ENCODE data around the gene TRMO.

DNA sequence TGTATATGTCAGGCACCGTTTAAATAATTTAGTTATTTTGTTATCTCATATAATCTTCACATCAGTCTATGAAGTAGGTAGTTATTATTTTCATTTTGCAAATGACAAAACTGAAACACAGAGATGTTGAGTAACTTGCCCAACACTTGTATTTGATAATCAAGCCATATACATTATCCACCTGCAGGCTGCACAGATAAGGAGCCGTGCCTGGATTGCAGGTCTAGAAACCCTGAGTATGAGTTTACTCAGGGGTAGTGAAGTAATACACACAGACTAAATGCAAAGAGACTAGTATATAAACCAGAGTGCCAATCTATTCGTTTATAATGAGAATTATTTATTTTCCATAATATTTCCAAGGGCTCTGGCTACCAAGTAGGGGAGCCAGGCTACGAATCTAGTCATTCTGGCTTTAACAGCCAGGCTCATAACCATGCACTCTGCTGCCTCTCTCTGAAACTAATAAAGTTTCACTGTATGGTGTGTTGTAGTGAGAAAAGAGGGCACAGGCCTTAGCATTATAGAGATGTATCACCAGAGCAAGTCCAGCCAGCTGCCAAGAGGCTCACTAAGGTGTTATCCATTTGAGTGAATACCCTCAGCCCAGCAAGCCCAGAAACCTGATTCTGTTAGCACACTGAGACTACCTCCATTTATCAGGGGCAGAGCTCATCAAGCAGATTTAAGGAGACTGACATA is 11.1 kb upstream of the TRMO start:
- TF ChIP-seq EZH2 (IDR thresholded peaks at IDR 0.05; ENCODE audit: insufficient read depth, poor library complexity, severe bottlenecking) (no peak), EZH2phosphoT487 (IDR thresholded peaks at IDR 0.05; ENCODE audit: insufficient read depth, low read depth) (no peak)

Measured in GM23248 (cell line).